Panc1 (cell line): Measurements from ENCODE around the gene TTLL4. TPM values are rescaled to one million over a fixed set of nuclear protein-coding genes. Genes with fewer than 3 reads are reported as not detected.

Experiments
- ATAC-seq: fragments of 200-7000 bp; cut with Tn5 transposase; 2 replicates; pipeline ENCODE4 v1.9.1; 2020; ENCODE audit warnings: mild to moderate bottlenecking, moderate library complexity
- Bru-seq: library from RNA; stranded (reverse); fragments of 400-500 nt; gene quantifications from one replicate; lab custom pipeline; 2021; lab: Mats Ljungman, UMichigan
- BruChase-seq, 2 experiments: library from RNA; stranded (reverse); fragments of 400-500 nt; gene quantifications; one replicate each; lab custom pipeline; 2021; lab: Mats Ljungman, UMichigan
- BruUV-seq: library from RNA; stranded (reverse); fragments of 400-500 nt; replicated peaks from 2 replicates; lab custom pipeline; 2021; lab: Mats Ljungman, UMichigan
- CTCF ChIA-PET: fragments of 300-600 bp; sonication (Branson Sonifier 250); formaldehyde crosslinking; loops from one replicate; lab custom pipeline; 2022; ENCODE audit warnings: antibody characterized with exemption; lab: Charles Lee
- POLR2A ChIA-PET: fragments of 300-600 bp; sonication (Branson Sonifier 250); formaldehyde crosslinking; loops from one replicate; lab custom pipeline; 2022; ENCODE audit warnings: antibody characterized with exemption; lab: Charles Lee
- DNase-seq: peaks from one replicate; pipeline ENCODE4 v3.0.0-alpha.2; 2010; ENCODE audit warnings: low read depth, low spot score
- H3K27ac ChIP-seq: 2 replicates; pipeline ENCODE4 v1.5.1; 2011; ENCODE audit warnings: mild to moderate bottlenecking, low read length, inconsistent platforms
- H3K27me3 ChIP-seq: fragments of 200-500 bp; sonication (Bioruptor generic); 2 replicates; pipeline ENCODE4 v1.6.0; 2014; ENCODE audit warnings: low read length, inconsistent platforms; ENCODE audit not compliant: control insufficient read depth, insufficient read depth
- H3K36me3 ChIP-seq: fragments of 200-500 bp; sonication (Bioruptor generic); 2 replicates; pipeline ENCODE4 v1.5.1; 2014; ENCODE audit warnings: inconsistent platforms, mild to moderate bottlenecking, low read length, moderate library complexity; ENCODE audit not compliant: control insufficient read depth, insufficient read depth
- H3K4me1 ChIP-seq: 2 replicates; pipeline ENCODE4 v1.5.1; 2011; ENCODE audit warnings: inconsistent platforms, mild to moderate bottlenecking, low read length, moderate library complexity; ENCODE audit not compliant: control insufficient read depth, insufficient read depth
- H3K4me3 ChIP-seq, 2 experiments: 2 replicates each; pipeline ENCODE4 v1.5.1; 2011 to 2012; ENCODE audit warnings: low read depth in 2 of 2, low read length in 2 of 2, mild to moderate bottlenecking in 2 of 2, inconsistent platforms in 1 of 2, moderate library complexity in 1 of 2
- H3K9me3 ChIP-seq: fragments of 200-500 bp; sonication (Bioruptor generic); 2 replicates; pipeline ENCODE4 v1.5.1; 2014; ENCODE audit warnings: low read depth, mild to moderate bottlenecking, inconsistent platforms, low read length, moderate library complexity; ENCODE audit not compliant: control insufficient read depth, insufficient read depth
- CTCF ChIP-seq: fragments of 450-650 bp; IDR thresholded peaks from 2 replicates; pipeline ENCODE4 v1.5.1; 2017; ENCODE audit warnings: mild to moderate bottlenecking
- POLR2AphosphoS5 ChIP-seq: IDR thresholded peaks from 2 replicates; pipeline ENCODE4 v1.6.1; 2012; ENCODE audit warnings: mild to moderate bottlenecking, low read depth, low read length, moderate library complexity
- REST ChIP-seq, 2 experiments: IDR thresholded peaks; 2 replicates each; pipeline ENCODE4 v1.6.1; 2011 to 2012; ENCODE audit warnings: low read depth in 2 of 2, control low read depth in 1 of 2, low read length in 1 of 2, mild to moderate bottlenecking in 1 of 2, moderate library complexity in 1 of 2; ENCODE audit not compliant: insufficient read depth in 1 of 2
- SIN3A ChIP-seq: IDR thresholded peaks from 2 replicates; pipeline ENCODE4 v1.6.1; 2012; ENCODE audit warnings: low read depth, mild to moderate bottlenecking, low read length, moderate library complexity, borderline replicate concordance; ENCODE audit not compliant: insufficient read depth
- TCF7L2 ChIP-seq: IDR thresholded peaks from 2 replicates; pipeline ENCODE4 v1.6.1; 2011; ENCODE audit warnings: mild to moderate bottlenecking, low read depth, low read length, inconsistent platforms
- in situ Hi-C: cut with HindIII; loops from 2 replicates; pipeline ENCODE4 v1.10.0; 2016; ENCODE audit warnings: low sequenced_read_pairs, low pct_unique_long_range_greater_than_20kb
- intact Hi-C: fragments of 100-400 bp; cut with micrococcal nuclease; formaldehyde crosslinking; loops from one replicate; pipeline ENCODE4 v1.10.0; 2022; ENCODE audit not compliant: unreplicated experiment
- long read RNA-seq: library from polyadenylated mRNA; unstranded; transcript quantifications from one replicate; pipeline ENCODE4 v2.0.0, GENCODE V29; 2021; ENCODE audit not compliant: unreplicated experiment
- polyA plus RNA-seq: library from polyadenylated mRNA; unstranded; fragments of >200 nt; gene quantifications from one replicate; pipeline ENCODE4 v1.2.1, GENCODE V29; 2012; ENCODE audit warnings: missing spikeins; ENCODE audit not compliant: insufficient read length
- total RNA-seq: library from RNA; stranded (reverse); gene quantifications from one replicate; pipeline ENCODE4 v1.2.1, GENCODE V29; 2021; ENCODE audit not compliant: unreplicated experiment

Gene TTLL4
- 45.6 TPM for total RNA-seq
- 23.0 TPM for polyA plus RNA-seq
- Bru-seq, nascent RNA, result percentile 74 among the genes with signal in this experiment
- percentile 77 among the genes with signal in this experiment for BruChase-seq, experiment 1, labeled RNA remaining after a 2-hour chase
- percentile 73 among the genes with signal in this experiment for BruChase-seq, experiment 2, labeled RNA remaining after a 6-hour chase
- long read RNA-seq, full-length matches to known transcripts, result 2 of 21 reads
- long read RNA-seq, partial matches to known transcripts, result 8 of 21 reads
- long read RNA-seq, other reads (novel, unspliced or antisense), result 11 of 21 reads

GRCh38 chr2:218710687-218711549 lies at the start of gene TTLL4:
TSS of gene TTLL4 (plus strand) at chr2:218710835. CDS start at chr2:218737677, 26,842 bp downstream.
- ATAC-seq (peak; percentile 98), DNase-seq (peak; percentile 77)
- POLR2A ChIA-PET, result no interaction called here
- peaks cover 8% of the 10 kb centered on the region for H3K4me1 ChIP-seq
- no TSS peak for BruUV-seq
- H3K9me3 ChIP-seq, result no peaks in the 10 kb centered on the region
- peaks cover 4% of the 10 kb centered on the region; the same call in 1 of the 2 replicates for H3K36me3 ChIP-seq
- CTCF ChIA-PET, result interaction anchor here (0.6 to 1.2 kb wide), 4 partner anchors 14 to 137 kb away, joined by 4 to 12 read pairs (median 5); partner anchors contain the start of genes BCS1L and ZNF142
- H3K27me3 ChIP-seq, result no peaks in the 10 kb centered on the region
- H3K4me3 ChIP-seq, result peak within 1 kb of the TSS; percentile 72 to 87
- in situ Hi-C loops, result no loop called here
- intact Hi-C loops, result no loop called here
- peak within 1 kb of the TSS; percentile 92 for H3K27ac ChIP-seq
- TF ChIP-seq CTCF, result peak; percentile 97
- TF ChIP-seq REST (IDR thresholded peaks at IDR 0.05; ENCODE audit: insufficient read depth in 1 of 2, low read depth in 2 of 2, low read length in 1 of 2), result 0 out of 4 replicates have a peak, but pooled peaks of 1 of the 2 experiments have one; percentile 16
- TF ChIP-seq TCF7L2, result no peak
- TF ChIP-seq SIN3A, result peak; percentile 89; the same call in 1 of the 2 replicates
- TF ChIP-seq POLR2AphosphoS5, result peak; percentile 83

- in situ Hi-C loops (no loop called here), intact Hi-C loops (no loop called here)
- Histone ChIP-seq H3K4me1 (peaks cover 12% of the 10 kb centered on the region), H3K36me3 (peaks cover 14% of the 10 kb centered on the region), H3K4me3 (no peak overlapping the region), H3K27me3 (no peaks in the 10 kb centered on the region), H3K9me3 (no peaks in the 10 kb centered on the region), H3K27ac (no peak overlapping the region)
- ATAC-seq (no peak), DNase-seq (no peak)
- TF ChIP-seq REST (IDR thresholded peaks at IDR 0.05; ENCODE audit: insufficient read depth in 1 of 2, low read depth in 2 of 2, low read length in 1 of 2), result no peak
- no peak for TF ChIP-seq CTCF
- TF ChIP-seq POLR2AphosphoS5, result no peak
- no peak for TF ChIP-seq TCF7L2
- TF ChIP-seq SIN3A, result no peak
- CTCF ChIA-PET, result no interaction called here
- no TSS peak for BruUV-seq
- POLR2A ChIA-PET, result no interaction called here
Measured at GRCh38 chr2:218662377-218662776, 48.3 kb upstream of the TTLL4 start.
